ENCODE measurements around the gene AIFM3. TPM values are rescaled to one million over a fixed set of nuclear protein-coding genes. Genes with fewer than 3 reads are reported as not detected.

Gene AIFM3, protein sequence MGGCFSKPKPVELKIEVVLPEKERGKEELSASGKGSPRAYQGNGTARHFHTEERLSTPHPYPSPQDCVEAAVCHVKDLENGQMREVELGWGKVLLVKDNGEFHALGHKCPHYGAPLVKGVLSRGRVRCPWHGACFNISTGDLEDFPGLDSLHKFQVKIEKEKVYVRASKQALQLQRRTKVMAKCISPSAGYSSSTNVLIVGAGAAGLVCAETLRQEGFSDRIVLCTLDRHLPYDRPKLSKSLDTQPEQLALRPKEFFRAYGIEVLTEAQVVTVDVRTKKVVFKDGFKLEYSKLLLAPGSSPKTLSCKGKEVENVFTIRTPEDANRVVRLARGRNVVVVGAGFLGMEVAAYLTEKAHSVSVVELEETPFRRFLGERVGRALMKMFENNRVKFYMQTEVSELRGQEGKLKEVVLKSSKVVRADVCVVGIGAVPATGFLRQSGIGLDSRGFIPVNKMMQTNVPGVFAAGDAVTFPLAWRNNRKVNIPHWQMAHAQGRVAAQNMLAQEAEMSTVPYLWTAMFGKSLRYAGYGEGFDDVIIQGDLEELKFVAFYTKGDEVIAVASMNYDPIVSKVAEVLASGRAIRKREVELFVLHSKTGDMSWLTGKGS
- total RNA-seq, result 100 to 1,000 TPM; 112 to 150 (median 126) TPM

DNA sequence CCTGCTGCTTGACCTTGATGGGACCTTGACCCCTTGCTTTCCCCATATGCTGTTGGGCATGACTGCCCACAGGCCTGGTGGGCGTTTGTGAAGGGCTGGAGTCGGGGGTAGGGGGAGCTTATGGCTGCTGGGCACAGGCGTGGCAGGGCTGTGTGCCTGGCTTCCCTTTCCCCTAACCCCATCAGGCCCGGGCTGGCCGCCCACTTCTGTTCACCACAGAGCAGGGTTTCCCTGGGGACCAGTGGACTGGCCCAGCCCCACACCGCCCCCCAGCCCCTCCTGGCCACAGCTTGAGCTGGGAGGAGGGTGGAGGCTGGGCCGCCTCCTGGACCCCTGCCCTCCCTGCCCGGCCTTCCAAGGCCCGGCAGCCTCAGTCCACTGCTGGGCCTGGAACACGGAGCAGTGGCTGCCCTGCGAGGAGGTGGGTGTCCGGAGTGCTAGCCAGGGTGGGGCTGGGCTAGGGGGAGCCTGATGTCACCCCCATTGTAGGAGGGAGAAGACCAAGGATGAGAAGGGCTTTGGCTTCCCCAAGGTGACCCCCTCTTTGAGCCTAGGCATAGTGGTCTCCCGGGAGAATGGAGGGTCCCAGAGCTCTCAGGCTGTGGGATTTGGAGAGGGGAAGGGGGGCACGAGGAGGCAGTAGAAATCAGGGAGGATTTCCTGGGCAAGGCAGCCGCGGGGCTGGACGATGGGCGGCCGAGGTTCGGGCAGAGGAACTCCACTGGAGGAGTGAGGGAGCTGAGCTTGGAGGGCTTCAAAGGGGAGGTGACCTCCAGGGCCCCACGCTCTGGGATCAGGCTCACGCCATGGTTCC lies at the start of gene AIFM3:
AIFM3 (plus strand) TSS at position 373 of the 814 bp plus-strand sequence. CDS start 690 bp downstream, outside the sequence.
- H3K27me3 ChIP-seq, result peaks cover 14% of the 10 kb centered on the region
- no peaks in the 10 kb centered on the region for H3K36me3 ChIP-seq
- H3K27ac ChIP-seq, result peak within 1 kb of the TSS; percentile 84 to 94 (median 91)
- no peak for DNase-seq
- intact Hi-C loops (cut with DNase I; ENCODE audit: low total_unique reads), result no loop called here
- H3K9me3 ChIP-seq, result no peaks in the 10 kb centered on the region
- peaks cover 10 to 46% (median 44%) of the 10 kb centered on the region in 4 donors for H3K4me1 ChIP-seq
- WGBS, 2 donors (ENCODE audit: low coverage in 1 of 2), result 55% methylated on average over 18 of the region's 22 CpGs; no CpG with 5 or more reads in 1 of the 2 donors
- in situ Hi-C loops (cut with MboI; ENCODE audit: low pct_ligation_motif_present in 1 of 4, low pct_unique_long_range_greater_than_20kb in 1 of 4, low sequenced_read_pairs in 3 of 4), result loop anchor here in 1 of 4 donors (25.0 kb wide), 1 partner anchor 95 kb away; no protein-coding TSS in a partner anchor
- peak within 1 kb of the TSS in 1 of 4 donors; percentile 3 for H3K4me3 ChIP-seq
- no peak for TF ChIP-seq POLR2A (IDR thresholded peaks at IDR 0.05)
- TF ChIP-seq, protein P1, sequence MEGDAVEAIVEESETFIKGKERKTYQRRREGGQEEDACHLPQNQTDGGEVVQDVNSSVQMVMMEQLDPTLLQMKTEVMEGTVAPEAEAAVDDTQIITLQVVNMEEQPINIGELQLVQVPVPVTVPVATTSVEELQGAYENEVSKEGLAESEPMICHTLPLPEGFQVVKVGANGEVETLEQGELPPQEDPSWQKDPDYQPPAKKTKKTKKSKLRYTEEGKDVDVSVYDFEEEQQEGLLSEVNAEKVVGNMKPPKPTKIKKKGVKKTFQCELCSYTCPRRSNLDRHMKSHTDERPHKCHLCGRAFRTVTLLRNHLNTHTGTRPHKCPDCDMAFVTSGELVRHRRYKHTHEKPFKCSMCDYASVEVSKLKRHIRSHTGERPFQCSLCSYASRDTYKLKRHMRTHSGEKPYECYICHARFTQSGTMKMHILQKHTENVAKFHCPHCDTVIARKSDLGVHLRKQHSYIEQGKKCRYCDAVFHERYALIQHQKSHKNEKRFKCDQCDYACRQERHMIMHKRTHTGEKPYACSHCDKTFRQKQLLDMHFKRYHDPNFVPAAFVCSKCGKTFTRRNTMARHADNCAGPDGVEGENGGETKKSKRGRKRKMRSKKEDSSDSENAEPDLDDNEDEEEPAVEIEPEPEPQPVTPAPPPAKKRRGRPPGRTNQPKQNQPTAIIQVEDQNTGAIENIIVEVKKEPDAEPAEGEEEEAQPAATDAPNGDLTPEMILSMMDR (IDR thresholded peaks at IDR 0.05), result no peak
- TF ChIP-seq POLR2AphosphoS5 (IDR thresholded peaks at IDR 0.05), result no peak
- TF ChIP-seq EP300 (IDR thresholded peaks at IDR 0.05; ENCODE audit: low read depth), result no peak

DNA sequence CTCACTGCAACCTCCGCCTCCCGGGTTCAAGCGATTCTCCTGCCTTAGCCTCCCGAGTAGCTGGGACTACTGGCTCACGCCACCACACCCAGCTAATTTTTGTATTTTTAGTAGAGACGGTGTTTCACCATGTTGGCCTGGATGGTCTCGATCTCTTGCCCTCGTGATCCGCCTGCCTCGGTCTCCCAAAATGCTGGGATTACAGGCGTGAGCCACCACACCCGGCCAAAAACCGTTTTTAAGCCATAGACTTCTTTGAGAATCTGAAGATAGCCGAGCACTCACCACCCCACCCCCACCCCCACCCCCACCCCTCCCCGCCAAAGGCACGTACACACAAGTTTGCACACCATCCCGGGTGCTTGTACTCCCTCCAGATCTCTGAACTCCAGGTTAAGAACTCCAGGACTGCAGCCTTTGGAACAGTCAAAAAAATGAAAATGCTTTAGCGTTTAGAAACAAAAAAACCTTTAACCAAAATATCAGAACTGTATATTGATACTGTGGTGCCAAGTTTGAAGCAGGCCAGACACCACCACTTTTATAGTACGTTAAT lies 48.3 kb upstream of the AIFM3 start:
- intact Hi-C loops (cut with DNase I; ENCODE audit: low total_unique reads), result no loop called here
- peak overlapping the region; percentile 57 to 90 (median 78) for H3K4me3 ChIP-seq

DNA sequence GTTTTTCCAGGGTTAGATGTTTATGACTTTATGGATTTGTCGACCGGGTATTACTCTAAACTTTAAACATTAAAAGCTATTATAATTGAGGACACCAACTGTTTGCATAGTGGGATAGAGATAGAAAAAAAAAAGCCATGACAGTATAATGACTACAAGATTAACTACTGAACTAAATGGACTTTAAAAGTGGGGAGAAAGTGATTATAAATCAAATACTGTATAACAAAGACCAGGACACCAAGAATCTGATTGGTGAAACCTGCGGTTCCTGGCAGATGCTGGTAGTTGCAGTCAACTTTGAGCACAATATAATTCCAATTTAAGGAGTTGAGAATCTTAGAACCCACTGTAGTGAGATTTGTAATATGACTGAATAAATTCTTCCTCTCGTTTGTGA lies 47.3 kb upstream of the AIFM3 start:
- H3K27ac ChIP-seq, result peak overlapping the region; percentile 94 to 100 (median 96)
- TF ChIP-seq, protein P1 (IDR thresholded peaks at IDR 0.05), result no peak
- no peak for TF ChIP-seq POLR2A (IDR thresholded peaks at IDR 0.05)
- no peak for TF ChIP-seq POLR2AphosphoS5 (IDR thresholded peaks at IDR 0.05)
- TF ChIP-seq EP300 (IDR thresholded peaks at IDR 0.05; ENCODE audit: low read depth), result no peak
- in situ Hi-C loops (cut with MboI; ENCODE audit: low pct_ligation_motif_present in 1 of 4, low pct_unique_long_range_greater_than_20kb in 1 of 4, low sequenced_read_pairs in 3 of 4), result no loop called here

More for the DNA sequence above, 48.3 kb upstream of the AIFM3 start:
- Histone ChIP-seq H3K27ac (peak overlapping the region; percentile 94 to 100 (median 96)), H3K9me3 (no peaks in the 10 kb centered on the region), H3K4me1 (peaks cover 0 to 57% (median 41%) of the 10 kb centered on the region in 4 donors), H3K36me3 (no peaks in the 10 kb centered on the region), H3K27me3 (no peaks in the 10 kb centered on the region)
- WGBS, 2 donors (ENCODE audit: low coverage in 1 of 2), result 0 to 2% methylated on average over 6 to 15 of the region's 19 CpGs
- DNase-seq, result no peak
- TF ChIP-seq POLR2A (IDR thresholded peaks at IDR 0.05) (no peak), EP300 (IDR thresholded peaks at IDR 0.05; ENCODE audit: low read depth) (no peak), POLR2AphosphoS5 (IDR thresholded peaks at IDR 0.05) (no peak)
- TF ChIP-seq, protein P1 (IDR thresholded peaks at IDR 0.05), result no peak
- in situ Hi-C loops (cut with MboI; ENCODE audit: low pct_ligation_motif_present in 1 of 4, low pct_unique_long_range_greater_than_20kb in 1 of 4, low sequenced_read_pairs in 3 of 4), result no loop called here

More for the DNA sequence above, 47.3 kb upstream of the AIFM3 start:
- peaks cover 0 to 65% (median 44%) of the 10 kb centered on the region in 4 donors for H3K4me1 ChIP-seq
- WGBS, 2 donors (ENCODE audit: low coverage in 1 of 2), result 3 to 5% methylated on average over 3 to 4 of the region's 4 CpGs
- intact Hi-C loops (cut with DNase I; ENCODE audit: low total_unique reads), result no loop called here
- H3K27me3 ChIP-seq, result no peaks in the 10 kb centered on the region
- H3K4me3 ChIP-seq, result peak overlapping the region; percentile 8 to 86 (median 64)
- no peaks in the 10 kb centered on the region for H3K9me3 ChIP-seq
- no peaks in the 10 kb centered on the region for H3K36me3 ChIP-seq
- DNase-seq, result no peak

Data from transverse colon (tissue), 4 donors.